SK-N-SH treated with all-trans-retinoic acid at 6 μM for 48 hours (cell line): ENCODE data around the gene DAND5.
"Not testable (repeated sequence)": the region's sequence is repeated elsewhere in the genome, so short reads cannot be mapped to it uniquely, and the experiment has no call there.

Experiments used
- ATAC-seq: fragments of 200-7000 bp; cut with Tn5 transposase; 3 replicates; pipeline ENCODE4 v1.9.1; 2020; ENCODE audit warnings: mild to moderate bottlenecking, moderate library complexity
- ARNTL ChIP-seq: fragments of 450-650 bp; formaldehyde crosslinking; IDR thresholded peaks from 2 replicates; pipeline ENCODE4 v1.5.0; 2020; ENCODE audit warnings: low read depth, mild to moderate bottlenecking, moderate library complexity, borderline replicate concordance
- BACH2 ChIP-seq: fragments of 250-450 bp; sonication (Bioruptor Pico); IDR thresholded peaks from 2 replicates; pipeline ENCODE4 v1.9.0; 2021; ENCODE audit warnings: mild to moderate bottlenecking, borderline replicate concordance
- CSRNP3 ChIP-seq: fragments of 250-450 bp; sonication (Bioruptor Pico); IDR thresholded peaks from 2 replicates; pipeline ENCODE4 v1.5.1; 2021; ENCODE audit warnings: mild to moderate bottlenecking, moderate library complexity
- ESRRG ChIP-seq: fragments of 250-450 bp; sonication (Bioruptor Pico); IDR thresholded peaks from 2 replicates; pipeline ENCODE4 v1.6.1; 2021; ENCODE audit warnings: mild to moderate bottlenecking
- GLIS3 ChIP-seq: fragments of 250-450 bp; sonication (Bioruptor Pico); IDR thresholded peaks from 2 replicates; pipeline ENCODE4 v1.5.0; 2020; ENCODE audit warnings: mild to moderate bottlenecking, moderate library complexity
- ISL1 ChIP-seq: fragments of 250-450 bp; sonication (Bioruptor Pico); IDR thresholded peaks from 2 replicates; pipeline ENCODE4 v2.1.2; 2022; ENCODE audit warnings: mild to moderate bottlenecking, moderate library complexity
- OSR1 ChIP-seq: fragments of 250-450 bp; sonication (Bioruptor Pico); IDR thresholded peaks from 2 replicates; pipeline ENCODE4 v1.8.0; 2022; ENCODE audit warnings: moderate library complexity, mild to moderate bottlenecking, inconsistent platforms
- PATZ1 ChIP-seq: fragments of 250-450 bp; sonication (Bioruptor Pico); IDR thresholded peaks from 2 replicates; pipeline ENCODE4 v1.8.0; 2020; ENCODE audit warnings: mild to moderate bottlenecking, moderate library complexity, borderline replicate concordance
- POU6F1 ChIP-seq: fragments of 250-450 bp; sonication (Bioruptor Pico); IDR thresholded peaks from 2 replicates; pipeline ENCODE4 v1.8.0; 2021; ENCODE audit warnings: low read depth, mild to moderate bottlenecking, moderate library complexity, borderline replicate concordance
- PPARA ChIP-seq: fragments of 250-450 bp; sonication (Bioruptor Pico); IDR thresholded peaks from 2 replicates; pipeline ENCODE4 v1.5.0; 2020; ENCODE audit warnings: mild to moderate bottlenecking, borderline replicate concordance
- RARB ChIP-seq: fragments of 250-450 bp; sonication (Bioruptor Pico); IDR thresholded peaks from 2 replicates; pipeline ENCODE4 v1.8.0; 2021; ENCODE audit warnings: mild to moderate bottlenecking, moderate library complexity
- SNAI2 ChIP-seq: fragments of 250-450 bp; sonication (Bioruptor Pico); IDR thresholded peaks from 2 replicates; pipeline ENCODE4 v1.5.0; 2020; ENCODE audit warnings: mild to moderate bottlenecking, moderate library complexity
- TCF4 ChIP-seq: fragments of 250-450 bp; sonication (Bioruptor Pico); IDR thresholded peaks from 2 replicates; pipeline ENCODE4 v1.8.0; 2021; ENCODE audit warnings: mild to moderate bottlenecking, moderate library complexity, borderline replicate concordance
- TOX ChIP-seq: fragments of 250-450 bp; sonication (Bioruptor Pico); IDR thresholded peaks from 2 replicates; pipeline ENCODE4 v1.8.0; 2021; ENCODE audit warnings: mild to moderate bottlenecking, moderate library complexity, borderline replicate concordance
- TSHZ2 ChIP-seq: fragments of 250-450 bp; sonication (Bioruptor Pico); IDR thresholded peaks from 2 replicates; pipeline ENCODE4 v1.5.0; 2020; ENCODE audit warnings: mild to moderate bottlenecking, moderate library complexity
- ZC3H10 ChIP-seq: fragments of 250-450 bp; sonication (Bioruptor Pico); IDR thresholded peaks from 2 replicates; pipeline ENCODE4 v1.5.1; 2021; ENCODE audit warnings: mild to moderate bottlenecking, moderate library complexity
- ZFP3 ChIP-seq: fragments of 250-450 bp; sonication (Bioruptor Pico); IDR thresholded peaks from 2 replicates; pipeline ENCODE4 v1.5.0; 2020; ENCODE audit warnings: mild to moderate bottlenecking, moderate library complexity
- ZNF70 ChIP-seq: fragments of 450-650 bp; formaldehyde crosslinking; IDR thresholded peaks from 2 replicates; pipeline ENCODE4 v1.5.0; 2020; ENCODE audit warnings: mild to moderate bottlenecking, moderate library complexity
- ZNF8 ChIP-seq: fragments of 450-650 bp; formaldehyde crosslinking; IDR thresholded peaks from 2 replicates; pipeline ENCODE4 v1.5.0; 2020; ENCODE audit warnings: mild to moderate bottlenecking, moderate library complexity

The DAND5 gene

GRCh38 chr19:12955996-12956395, 13.4 kb upstream of the DAND5 start:
- no peak for ATAC-seq
- no peak for TF ChIP-seq PATZ1 (CRISPR knock-in tag)
- TF ChIP-seq ZNF8 (CRISPR knock-in tag) = no peak
- no peak for TF ChIP-seq BACH2 (CRISPR knock-in tag)
- no peak for TF ChIP-seq TOX (CRISPR knock-in tag)

GRCh38 chr19:12956446-12957388, 12.7 kb upstream of the DAND5 start, which contains the start of gene GADD45GIP1:
GADD45GIP1 (minus strand) TSS chr19:12957223; CDS start chr19:12957212, 11 bp downstream.
- ATAC-seq = peak; percentile 87
- no peak for TF ChIP-seq GLIS3 (CRISPR knock-in tag)

GRCh38 chr19:12957389-12957952, 11.9 kb upstream of the DAND5 start:
- not testable (repeated sequence) for ATAC-seq

GRCh38 chr19:12959481-12959880, 9.9 kb upstream of the DAND5 start:
- TF ChIP-seq ESRRG (no peak), TCF4 (no peak), POU6F1 (CRISPR knock-in tag) (no peak), TOX (CRISPR knock-in tag) (no peak), SNAI2 (CRISPR knock-in tag) (no peak), PPARA (no peak), ZNF8 (CRISPR knock-in tag) (no peak), ZFP3 (CRISPR knock-in tag) (no peak), RARB (no peak), ISL1 (CRISPR knock-in tag) (no peak), BACH2 (CRISPR knock-in tag) (no peak), GLIS3 (CRISPR knock-in tag) (no peak), OSR1 (CRISPR knock-in tag) (no peak), ARNTL (CRISPR knock-in tag) (no peak)

GRCh38 chr19:12965017-12965811, 4.2 kb upstream of the DAND5 start:
- peak; percentile 94 for ATAC-seq
- TF ChIP-seq ZC3H10 = no peak
- TF ChIP-seq ZFP3 (CRISPR knock-in tag) = peak; percentile 97
- TF ChIP-seq PATZ1 (CRISPR knock-in tag) = peak; percentile 96

More at GRCh38 chr19:12959481-12959880, 9.9 kb upstream of the DAND5 start:
- ATAC-seq = no peak

- no peak for TF ChIP-seq CSRNP3 (CRISPR knock-in tag)
- no peak for TF ChIP-seq GLIS3 (CRISPR knock-in tag)
- TF ChIP-seq ZNF8 (CRISPR knock-in tag) = no peak
- TF ChIP-seq TSHZ2 (CRISPR knock-in tag) = no peak
- TF ChIP-seq ZNF70 = no peak
- TF ChIP-seq SNAI2 (CRISPR knock-in tag) = no peak
- no peak for TF ChIP-seq ARNTL (CRISPR knock-in tag)
- no peak for ATAC-seq
Observed at GRCh38 chr19:12965812-12966135, 3.6 kb upstream of the DAND5 start.
